ENCODE results near the gene COL15A1.

DNA sequence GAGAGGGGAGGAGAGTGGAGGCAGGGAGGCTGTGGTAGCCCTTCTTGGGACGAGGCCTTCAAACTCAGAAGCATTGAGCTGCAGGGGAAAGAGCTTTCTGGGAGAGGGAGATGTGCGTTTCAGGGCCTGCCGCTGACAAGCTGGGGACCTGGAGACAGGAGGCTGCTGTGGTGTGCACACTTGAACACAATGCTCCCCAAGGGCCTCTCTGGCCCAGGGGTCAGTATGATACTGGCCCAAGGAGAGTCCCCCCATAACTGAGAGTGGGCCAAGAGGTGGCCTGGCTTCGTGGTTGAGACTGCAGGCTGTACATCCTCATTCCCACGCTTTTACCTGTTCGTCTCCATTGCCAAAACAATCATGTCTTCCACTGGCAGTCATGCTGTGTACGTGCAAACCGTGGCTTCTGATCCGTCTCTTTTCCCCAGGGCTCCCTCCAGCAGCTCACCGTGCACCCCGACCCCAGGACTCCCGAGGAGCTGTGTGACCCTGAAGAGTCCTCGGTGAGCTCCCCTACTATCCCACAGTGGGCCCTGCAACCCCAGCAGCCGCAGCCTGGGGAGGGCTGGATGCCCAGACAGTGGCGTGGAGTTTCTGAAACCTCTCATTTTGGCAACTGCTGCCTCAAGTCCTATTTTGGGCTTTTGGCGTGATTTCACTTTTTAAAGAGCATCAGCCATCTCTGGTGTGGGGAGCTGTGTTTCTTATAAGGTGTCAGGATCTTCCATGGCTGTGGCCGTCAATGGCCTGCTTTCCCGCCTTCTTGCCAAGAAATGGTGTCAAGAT is 43.4 kb downstream of the COL15A1 start:
- no peak for TF ChIP-seq POLR2AphosphoS5 (IDR thresholded peaks at IDR 0.05; ENCODE audit: low read depth, low read length)
- TF ChIP-seq, protein P1, sequence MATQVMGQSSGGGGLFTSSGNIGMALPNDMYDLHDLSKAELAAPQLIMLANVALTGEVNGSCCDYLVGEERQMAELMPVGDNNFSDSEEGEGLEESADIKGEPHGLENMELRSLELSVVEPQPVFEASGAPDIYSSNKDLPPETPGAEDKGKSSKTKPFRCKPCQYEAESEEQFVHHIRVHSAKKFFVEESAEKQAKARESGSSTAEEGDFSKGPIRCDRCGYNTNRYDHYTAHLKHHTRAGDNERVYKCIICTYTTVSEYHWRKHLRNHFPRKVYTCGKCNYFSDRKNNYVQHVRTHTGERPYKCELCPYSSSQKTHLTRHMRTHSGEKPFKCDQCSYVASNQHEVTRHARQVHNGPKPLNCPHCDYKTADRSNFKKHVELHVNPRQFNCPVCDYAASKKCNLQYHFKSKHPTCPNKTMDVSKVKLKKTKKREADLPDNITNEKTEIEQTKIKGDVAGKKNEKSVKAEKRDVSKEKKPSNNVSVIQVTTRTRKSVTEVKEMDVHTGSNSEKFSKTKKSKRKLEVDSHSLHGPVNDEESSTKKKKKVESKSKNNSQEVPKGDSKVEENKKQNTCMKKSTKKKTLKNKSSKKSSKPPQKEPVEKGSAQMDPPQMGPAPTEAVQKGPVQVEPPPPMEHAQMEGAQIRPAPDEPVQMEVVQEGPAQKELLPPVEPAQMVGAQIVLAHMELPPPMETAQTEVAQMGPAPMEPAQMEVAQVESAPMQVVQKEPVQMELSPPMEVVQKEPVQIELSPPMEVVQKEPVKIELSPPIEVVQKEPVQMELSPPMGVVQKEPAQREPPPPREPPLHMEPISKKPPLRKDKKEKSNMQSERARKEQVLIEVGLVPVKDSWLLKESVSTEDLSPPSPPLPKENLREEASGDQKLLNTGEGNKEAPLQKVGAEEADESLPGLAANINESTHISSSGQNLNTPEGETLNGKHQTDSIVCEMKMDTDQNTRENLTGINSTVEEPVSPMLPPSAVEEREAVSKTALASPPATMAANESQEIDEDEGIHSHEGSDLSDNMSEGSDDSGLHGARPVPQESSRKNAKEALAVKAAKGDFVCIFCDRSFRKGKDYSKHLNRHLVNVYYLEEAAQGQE (IDR thresholded peaks at IDR 0.05; ENCODE audit: insufficient read depth in 1 of 2, low read depth in 2 of 2, low read length in 2 of 2): no peak
